Esophagus squamous epithelium (tissue), 5 donors: Measurements from ENCODE around the gene MAPKAP1. TPM values are rescaled to one million over a fixed set of nuclear protein-coding genes. Genes with fewer than 3 reads are reported as not detected.
A peak's percentile ranks its signal among the peaks of the same experiment; 100 is the strongest.

Source experiments
- DNase-seq: peaks from one replicate; lab custom pipeline; 2025; lab: John Stamatoyannopoulos, UW
- H3K27ac ChIP-seq, 4 donors: fragments of 200-600 bp; sonication (generic); one replicate each; pipeline ENCODE4 v1.5.1; 2016 to 2019; ENCODE audit warnings: mild to moderate bottlenecking in 1 of 4
- H3K27me3 ChIP-seq, 4 donors: fragments of 200-600 bp; sonication (generic); 1 replicate in 3 of 4; 2 replicates in 1 of 4; pipeline versions ENCODE4 v1.5.1 to v1.6.0; 2017 to 2021; ENCODE audit warnings: antibody characterized with exemption in 1 of 4
- H3K36me3 ChIP-seq, 3 donors: fragments of 200-600 bp; sonication (generic); one replicate each; pipeline ENCODE4 v1.5.1; 2016 to 2019
- H3K4me1 ChIP-seq, 3 donors: fragments of 200-600 bp; sonication (generic); one replicate each; pipeline ENCODE4 v1.5.1; 2017 to 2019
- H3K4me3 ChIP-seq, 4 donors: fragments of 200-600 bp; sonication (generic); 1 replicate in 3 of 4; 2 replicates in 1 of 4; pipeline ENCODE4 v1.5.1; 2016 to 2019; ENCODE audit warnings: mild to moderate bottlenecking in 2 of 4, moderate library complexity in 1 of 4
- H3K9me3 ChIP-seq, 3 donors: fragments of 200-600 bp; sonication (generic); one replicate each; pipeline ENCODE4 v1.5.1; 2016 to 2019
- POLR2A ChIP-seq, 4 donors: fragments of 450-650 bp; IDR thresholded peaks; one replicate each; pipeline ENCODE4 v1.6.1; 2017; ENCODE audit warnings: antibody characterized with exemption in 4 of 4, mild to moderate bottlenecking in 4 of 4, moderate library complexity in 3 of 4
- WGBS, 2 donors: methylation state at CpG; one replicate each; pipeline ENCODE4 v1.1.5; 2018; 5-methylcytosine and 5-hydroxymethylcytosine counted together
- intact Hi-C: fragments of 100-400 bp; cut with DNase I; formaldehyde crosslinking; loops from one replicate; pipeline ENCODE4 v1.15.0; 2022
- total RNA-seq, 4 donors: library from RNA; depleted of rRNA; stranded (reverse); fragments of >200 nt; gene quantifications; one replicate each; pipeline ENCODE4 v1.1.0, GENCODE V29; 2016
- TF ChIP-seq, protein P1 (sequence below), 6 experiments: fragments of 450-650 bp in 4 of 6; fragments of 200-600 bp in 2 of 6; sonication (generic) in 2 of 6; IDR thresholded peaks; one replicate each; pipeline ENCODE4 v1.5.1; 2016 to 2019; ENCODE audit warnings: antibody characterized with exemption in 6 of 6, mild to moderate bottlenecking in 4 of 6, moderate library complexity in 4 of 6
- donor health status: DM: yes; HTN: yes; CAD: no.

The MAPKAP1 gene
- total RNA-seq, 4 donors from 2014 or later, result 59.0 to 87.0 (median 70.9) TPM

DNA sequence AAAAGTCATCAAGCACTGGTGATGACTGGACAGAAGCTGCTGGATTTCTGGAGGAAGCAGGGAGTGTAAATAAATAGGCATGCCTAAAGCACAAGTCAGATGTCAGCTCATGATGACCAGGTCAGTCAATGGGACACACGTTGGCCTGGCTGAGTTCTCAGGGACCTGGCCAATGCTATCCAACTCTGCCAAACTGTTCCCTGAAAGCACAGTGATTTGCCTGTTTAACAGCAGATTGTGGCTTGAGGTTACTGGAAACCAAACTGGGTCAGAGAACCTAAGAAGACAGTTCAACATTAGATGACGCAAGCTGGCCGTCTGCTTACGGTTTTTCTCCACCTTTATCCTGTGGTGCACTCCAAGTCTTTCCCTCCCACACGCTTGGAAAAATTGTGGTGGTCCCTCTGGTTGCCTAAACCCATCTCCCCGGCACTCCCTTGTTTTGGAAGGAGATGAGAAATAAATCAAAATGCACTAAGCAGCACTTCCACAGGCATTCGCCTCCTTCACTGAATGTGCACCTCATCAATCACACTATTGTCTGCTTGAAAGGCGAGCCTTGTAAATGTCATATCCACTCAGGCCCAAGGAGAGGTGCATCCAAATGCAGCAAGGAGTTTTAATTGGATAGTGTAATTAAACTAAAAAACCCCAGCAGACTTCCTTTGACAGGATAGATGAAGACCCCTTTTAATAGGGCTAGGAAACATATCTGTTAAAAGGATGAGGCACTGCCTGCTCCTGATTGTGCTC, 245.9 kb downstream of the MAPKAP1 start:
- 72 to 81% methylated on average over 7 to 8 of the region's 8 CpGs for WGBS, 2 donors
- Histone ChIP-seq H3K36me3 (peaks cover 0 to 42% (median 0%) of the 10 kb centered on the region in 3 donors), H3K4me3 (no peak overlapping the region), H3K27me3 (no peaks in the 10 kb centered on the region), H3K9me3 (peaks cover 0 to 7% (median 0%) of the 10 kb centered on the region in 3 donors), H3K4me1 (peaks cover 0 to 47% (median 0%) of the 10 kb centered on the region in 3 donors), H3K27ac (peak overlapping the region in 2 of 4 donors; percentile 1 to 33)
- no peak for DNase-seq
- intact Hi-C loops, result no loop called here
- TF ChIP-seq, protein P1, sequence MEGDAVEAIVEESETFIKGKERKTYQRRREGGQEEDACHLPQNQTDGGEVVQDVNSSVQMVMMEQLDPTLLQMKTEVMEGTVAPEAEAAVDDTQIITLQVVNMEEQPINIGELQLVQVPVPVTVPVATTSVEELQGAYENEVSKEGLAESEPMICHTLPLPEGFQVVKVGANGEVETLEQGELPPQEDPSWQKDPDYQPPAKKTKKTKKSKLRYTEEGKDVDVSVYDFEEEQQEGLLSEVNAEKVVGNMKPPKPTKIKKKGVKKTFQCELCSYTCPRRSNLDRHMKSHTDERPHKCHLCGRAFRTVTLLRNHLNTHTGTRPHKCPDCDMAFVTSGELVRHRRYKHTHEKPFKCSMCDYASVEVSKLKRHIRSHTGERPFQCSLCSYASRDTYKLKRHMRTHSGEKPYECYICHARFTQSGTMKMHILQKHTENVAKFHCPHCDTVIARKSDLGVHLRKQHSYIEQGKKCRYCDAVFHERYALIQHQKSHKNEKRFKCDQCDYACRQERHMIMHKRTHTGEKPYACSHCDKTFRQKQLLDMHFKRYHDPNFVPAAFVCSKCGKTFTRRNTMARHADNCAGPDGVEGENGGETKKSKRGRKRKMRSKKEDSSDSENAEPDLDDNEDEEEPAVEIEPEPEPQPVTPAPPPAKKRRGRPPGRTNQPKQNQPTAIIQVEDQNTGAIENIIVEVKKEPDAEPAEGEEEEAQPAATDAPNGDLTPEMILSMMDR (IDR thresholded peaks at IDR 0.05), result no peak
- TF ChIP-seq POLR2A (IDR thresholded peaks at IDR 0.05), result no peak

GRCh38 chr9:125460346-125460745, 246.7 kb downstream of the MAPKAP1 start:
- H3K9me3 ChIP-seq, result peaks cover 0 to 7% (median 0%) of the 10 kb centered on the region in 3 donors
- DNase-seq, result no peak
- H3K27ac ChIP-seq, result peak overlapping the region in 2 of 4 donors; percentile 1 to 33
- H3K4me3 ChIP-seq, result no peak overlapping the region
- peaks cover 0 to 41% (median 0%) of the 10 kb centered on the region in 3 donors for H3K4me1 ChIP-seq
- H3K27me3 ChIP-seq, result no peaks in the 10 kb centered on the region
- intact Hi-C loops, result no loop called here
- peaks cover 0 to 36% (median 0%) of the 10 kb centered on the region in 3 donors for H3K36me3 ChIP-seq
- TF ChIP-seq, protein P1 (IDR thresholded peaks at IDR 0.05), result no peak
- TF ChIP-seq POLR2A (IDR thresholded peaks at IDR 0.05), result no peak
- WGBS, 2 donors, result 87 to 91% methylated on average over 7 of the region's 7 CpGs

DNA sequence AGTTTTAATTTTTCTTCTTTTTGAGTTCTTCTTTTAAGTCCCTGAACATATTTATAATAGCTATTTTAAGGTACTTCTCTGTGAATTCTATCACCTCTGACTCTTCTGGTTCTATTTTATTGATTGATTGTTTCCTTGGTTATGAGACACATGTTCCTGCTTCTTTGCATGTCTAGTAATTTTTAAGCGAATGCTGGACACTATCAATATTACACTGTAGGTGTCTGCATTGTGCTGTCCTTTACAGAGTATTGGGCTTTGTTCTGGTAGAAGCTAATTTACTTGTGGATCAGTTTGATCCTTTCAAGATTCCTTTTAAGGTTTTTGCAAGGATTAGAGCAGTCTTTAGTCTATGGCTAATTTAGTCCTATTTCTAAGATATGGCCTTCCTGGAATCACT, 249.7 kb downstream of the MAPKAP1 start:
- no peak overlapping the region for H3K27ac ChIP-seq
- TF ChIP-seq, protein P1 (IDR thresholded peaks at IDR 0.05), result no peak
- no peak for TF ChIP-seq POLR2A (IDR thresholded peaks at IDR 0.05)
- peaks cover 0 to 7% (median 0%) of the 10 kb centered on the region in 3 donors for H3K9me3 ChIP-seq
- no peaks in the 10 kb centered on the region for H3K27me3 ChIP-seq
- H3K36me3 ChIP-seq, result peaks cover 0 to 40% (median 0%) of the 10 kb centered on the region in 3 donors
- DNase-seq, result no peak
- H3K4me1 ChIP-seq, result peaks cover 0 to 26% (median 0%) of the 10 kb centered on the region in 3 donors
- H3K4me3 ChIP-seq, result no peak overlapping the region
- intact Hi-C loops, result no loop called here
- WGBS, 2 donors, result 93 to 100% methylated on average over 1 of the region's 1 CpG

DNA sequence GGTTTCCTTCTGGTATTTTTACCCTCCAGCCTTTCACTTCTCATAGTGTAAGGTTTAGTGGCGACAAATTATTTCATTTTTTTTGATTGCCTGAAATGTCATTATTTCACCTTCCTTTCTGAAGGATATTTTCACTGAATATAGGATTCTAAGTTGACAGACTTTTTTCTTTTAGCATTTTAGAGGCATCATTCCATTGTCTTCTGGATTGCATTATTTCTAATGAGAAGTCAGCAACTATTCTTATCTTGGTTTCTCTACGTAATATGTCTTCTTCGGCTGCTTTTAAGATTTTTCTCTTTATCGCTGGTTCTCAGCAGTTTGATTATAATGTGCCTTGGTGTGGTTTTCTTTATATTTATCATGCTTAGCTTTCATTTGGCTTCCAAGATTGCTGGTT, 251.1 kb downstream of the MAPKAP1 start:
- no peak overlapping the region for H3K4me3 ChIP-seq
- no peak for TF ChIP-seq POLR2A (IDR thresholded peaks at IDR 0.05)
- TF ChIP-seq, protein P1 (IDR thresholded peaks at IDR 0.05), result no peak
- H3K27me3 ChIP-seq, result no peaks in the 10 kb centered on the region
- H3K36me3 ChIP-seq, result peaks cover 0 to 34% (median 0%) of the 10 kb centered on the region in 3 donors
- peaks cover 0 to 7% (median 0%) of the 10 kb centered on the region in 3 donors for H3K9me3 ChIP-seq
- H3K4me1 ChIP-seq, result peaks cover 0 to 15% (median 0%) of the 10 kb centered on the region in 3 donors
- no peak for DNase-seq
- intact Hi-C loops, result no loop called here
- H3K27ac ChIP-seq, result no peak overlapping the region
- 92 to 99% methylated on average over 4 of the region's 4 CpGs for WGBS, 2 donors

GRCh38 chr9:125455132-125455531, 251.9 kb downstream of the MAPKAP1 start:
- H3K4me3 ChIP-seq, result no peak overlapping the region
- intact Hi-C loops, result no loop called here
- WGBS, 2 donors, result 23 to 77% methylated on average over 1 of the region's 1 CpG
- peaks cover 0 to 28% (median 0%) of the 10 kb centered on the region in 3 donors for H3K36me3 ChIP-seq
- DNase-seq, result no peak
- no peak for TF ChIP-seq POLR2A (IDR thresholded peaks at IDR 0.05)
- TF ChIP-seq, protein P1 (IDR thresholded peaks at IDR 0.05), result no peak
- peaks cover 0 to 7% (median 0%) of the 10 kb centered on the region in 3 donors for H3K9me3 ChIP-seq
- peaks cover 0 to 9% (median 0%) of the 10 kb centered on the region in 3 donors for H3K4me1 ChIP-seq
- H3K27me3 ChIP-seq, result no peaks in the 10 kb centered on the region
- H3K27ac ChIP-seq, result no peak overlapping the region
